Left renal pelvis (tissue), 4 donors: ENCODE data around the gene KLHDC7B. TPM values are rescaled to one million over a fixed set of nuclear protein-coding genes. Genes with fewer than 3 reads are reported as not detected.

Experiments used
- DNase-seq, 4 donors: peaks; one replicate each; pipeline ENCODE4 v3.0.0-alpha.2; 2013; ENCODE audit warnings: low read depth in 4 of 4, low spot score in 3 of 4
- polyA plus RNA-seq, 4 donors: library from polyadenylated mRNA; unstranded; fragments of 120-200 nt; gene quantifications; one replicate each; pipeline ENCODE4 v1.2.1, GENCODE V29; 2013; ENCODE audit not compliant: insufficient read length in 4 of 4

The KLHDC7B gene
- polyA plus RNA-seq, 4 donors, result 0.03 to 0.47 (median 0.32) TPM

DNA sequence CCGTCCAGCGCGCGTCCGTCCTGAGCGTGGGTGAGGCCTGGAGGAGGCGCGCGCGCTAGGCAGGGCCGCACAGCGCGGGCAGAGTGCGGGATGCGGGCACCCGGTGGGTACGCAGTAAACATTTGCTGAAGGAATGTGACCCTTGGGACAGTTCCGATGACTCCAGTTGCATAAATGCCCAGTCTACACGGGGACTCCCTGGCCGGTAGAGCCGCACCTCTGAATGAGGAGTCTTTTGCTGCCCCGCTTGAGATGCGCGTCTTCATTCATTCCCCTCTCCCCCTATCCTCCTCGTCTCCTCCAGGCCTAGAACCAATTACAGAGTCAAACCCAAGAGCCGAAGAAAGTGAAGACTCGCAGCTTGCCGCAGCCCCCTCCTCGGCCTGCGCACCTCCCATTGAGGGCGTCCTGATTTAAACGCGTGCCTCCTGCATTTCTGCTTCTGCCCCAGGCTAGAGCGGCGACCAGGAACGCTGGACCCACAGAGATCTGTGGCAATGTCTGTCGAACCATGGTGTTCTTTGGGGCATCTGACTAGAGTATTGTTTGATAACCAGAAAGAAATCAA, 37.7 kb downstream of the KLHDC7B start:
- DNase-seq, result no peak

GRCh38 chr22:50584106-50585096, 38.7 kb downstream of the KLHDC7B start:
- no peak for DNase-seq

GRCh38 chr22:50585238-50585637, 39.5 kb downstream of the KLHDC7B start:
- no peak for DNase-seq

GRCh38 chr22:50585781-50586180, 40.1 kb downstream of the KLHDC7B start:
- no peak for DNase-seq

GRCh38 chr22:50586416-50586815, 40.7 kb downstream of the KLHDC7B start:
- DNase-seq, result no peak

DNA sequence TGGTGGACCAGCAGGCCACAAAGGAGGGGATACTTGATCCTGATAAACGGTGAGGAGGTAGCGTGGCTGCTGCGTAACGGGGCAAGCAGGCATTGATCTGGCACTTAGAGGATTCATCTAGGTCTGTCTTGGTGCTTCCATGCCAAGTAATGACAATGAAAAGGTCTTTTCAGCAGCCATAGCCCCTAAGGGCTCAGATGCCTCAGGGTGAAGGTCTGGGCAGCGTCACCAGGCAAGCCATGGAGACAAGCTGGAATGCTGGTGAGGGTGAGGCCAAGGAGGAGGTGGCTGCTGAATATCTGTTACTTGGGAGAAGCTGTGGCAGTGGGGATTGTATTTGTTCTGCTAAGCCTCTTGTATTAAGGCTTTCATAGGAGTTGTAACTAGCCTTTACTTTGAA, 41.7 kb downstream of the KLHDC7B start:
- no peak for DNase-seq

DNA sequence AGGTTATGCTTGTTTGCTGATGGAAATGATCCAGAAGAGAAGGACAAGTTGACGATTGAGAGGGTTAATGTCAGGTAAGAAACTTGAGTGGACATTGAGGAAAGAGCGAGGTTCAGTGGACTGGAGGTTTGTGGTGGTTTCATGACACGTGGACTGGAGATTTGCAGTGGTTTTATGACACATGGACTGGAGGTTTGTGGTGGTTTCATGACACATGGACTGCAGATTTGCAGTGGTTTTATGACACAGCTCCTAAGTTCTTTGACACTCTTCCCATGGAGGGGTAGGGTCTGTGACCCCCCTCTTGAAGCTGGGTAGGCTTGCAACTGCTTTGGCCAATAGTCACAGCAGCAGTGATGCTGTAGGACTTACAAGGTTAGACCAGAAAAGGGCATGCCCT, 49.5 kb downstream of the KLHDC7B start:
- DNase-seq, result no peak

DNA sequence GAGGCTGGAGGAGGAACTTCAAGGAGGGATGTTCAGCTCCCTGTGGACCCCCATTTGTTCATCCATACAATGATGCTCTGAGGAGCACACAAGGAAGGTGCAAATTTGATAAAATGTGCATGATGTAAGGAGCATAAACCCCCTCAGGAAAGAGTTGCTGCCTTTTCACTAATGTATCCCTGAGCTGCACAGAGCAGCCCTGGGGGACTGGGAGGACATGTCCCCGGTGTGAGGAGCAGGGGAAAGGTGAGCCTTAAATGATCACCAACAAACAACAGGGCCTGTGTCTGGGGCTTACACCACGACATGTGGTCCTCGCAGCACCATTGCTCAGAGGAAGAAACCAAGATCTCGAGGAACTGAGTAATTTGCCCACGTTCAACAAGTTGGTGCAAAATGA, 51.4 kb downstream of the KLHDC7B start:
- no peak for DNase-seq

GRCh38 chr22:50599816-50600455, 54.2 kb downstream of the KLHDC7B start:
- no peak for DNase-seq

DNA sequence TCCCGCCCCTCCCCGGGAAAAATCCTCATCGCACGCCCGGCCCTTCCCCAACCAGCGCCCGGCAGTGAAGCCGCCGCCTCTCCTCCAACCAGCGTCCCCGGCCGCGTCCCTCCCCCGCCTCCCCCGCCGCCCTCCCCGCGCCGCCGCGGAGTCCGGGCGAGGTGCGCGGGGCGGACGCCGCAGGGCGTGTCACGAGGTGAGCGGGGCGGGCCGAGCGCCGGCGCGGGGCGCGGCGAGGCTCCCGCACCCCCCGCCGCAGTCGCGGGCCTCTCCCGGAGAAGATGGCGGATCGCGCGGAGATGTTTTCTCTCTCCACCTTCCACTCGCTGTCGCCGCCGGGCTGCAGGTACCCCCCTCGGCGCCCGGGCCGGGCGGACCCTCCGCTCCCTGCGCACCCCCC, 54.8 kb downstream of the KLHDC7B start, which contains the start of gene MAPK8IP2:
Gene MAPK8IP2 (plus strand): TSS at position 256 of the 400 bp plus-strand sequence. CDS start 26 bp downstream, at position 282.
- DNase-seq, result no peak

Other genes with a start within 250 kb of the KLHDC7B start
- gene PLXNB2, start 238.3 kb upstream of the KLHDC7B start, polyA plus RNA-seq, result 100 to 1,000 TPM; 126 to 249 (median 214) TPM
- gene DENND6B, start 218.9 kb upstream of the KLHDC7B start, polyA plus RNA-seq, result 10 to 100 TPM in 3 of 4 donors, 1 to 10 TPM in 1; 9.8 to 20.1 (median 14.9) TPM
- gene PPP6R2, start 202.6 kb upstream of the KLHDC7B start, polyA plus RNA-seq, result 10 to 100 TPM; 30.2 to 58.8 (median 35.4) TPM
- 10 to 100 TPM; 25.9 to 47.1 (median 34.9) TPM for gene SBF1, start 70.9 kb upstream of the KLHDC7B start, polyA plus RNA-seq
- 1 to 10 TPM in 3 of 4 donors, under 1 TPM in 1; 0.83 to 7.4 (median 3.9) TPM for gene ADM2, start 64.4 kb upstream of the KLHDC7B start, polyA plus RNA-seq
- 10 to 100 TPM in 1 of 4 donors, 1 to 10 TPM in 2, under 1 TPM in 1; 0.44 to 12.5 (median 6.1) TPM for gene MIOX, start 59.0 kb upstream of the KLHDC7B start, polyA plus RNA-seq
- gene LMF2, start 38.2 kb upstream of the KLHDC7B start, polyA plus RNA-seq, result 10 to 100 TPM; 34.7 to 68.3 (median 42.0) TPM
- gene NCAPH2, start 37.7 kb upstream of the KLHDC7B start, polyA plus RNA-seq, result 10 to 100 TPM; 39.7 to 54.3 (median 43.9) TPM
- 1 to 10 TPM in 2 of 4 donors, under 1 TPM in 1, not detected in 1; 0.83 to 7.6 (median 3.9) TPM for gene SCO2, start 20.3 kb upstream of the KLHDC7B start, polyA plus RNA-seq
- gene TYMP, start 15.9 kb upstream of the KLHDC7B start, polyA plus RNA-seq, result 1 to 10 TPM in 3 of 4 donors, under 1 TPM in 1; 0.83 to 4.3 (median 2.1) TPM
- gene SYCE3, start 17.0 kb downstream of the KLHDC7B start, polyA plus RNA-seq, result under 1 TPM in 1 of 4 donors, not detected in 3; 0.42 TPM
- gene CPT1B, start 32.5 kb downstream of the KLHDC7B start, polyA plus RNA-seq, result 10 to 100 TPM in 2 of 4 donors, 1 to 10 TPM in 2; 7.5 to 17.4 (median 10.2) TPM
- 10 to 100 TPM; 71.6 to 88.6 (median 81.1) TPM for gene CHKB, start 37.0 kb downstream of the KLHDC7B start, polyA plus RNA-seq
- 1 to 10 TPM in 2 of 4 donors, under 1 TPM in 2; 0.72 to 3.5 (median 0.93) TPM for gene MAPK8IP2, start 54.9 kb downstream of the KLHDC7B start, polyA plus RNA-seq
- 10 to 100 TPM in 3 of 4 donors, 1 to 10 TPM in 1; 6.3 to 26.6 (median 13.4) TPM for gene ARSA, start 82.3 kb downstream of the KLHDC7B start, polyA plus RNA-seq
- 10 to 100 TPM; 10.2 to 25.3 (median 13.4) TPM for gene SHANK3, start 126.9 kb downstream of the KLHDC7B start, polyA plus RNA-seq
- under 1 TPM; 0.52 to 0.76 (median 0.52) TPM for gene ACR, start 192.3 kb downstream of the KLHDC7B start, polyA plus RNA-seq
- gene RABL2B, start 237.7 kb downstream of the KLHDC7B start, polyA plus RNA-seq, result 10 to 100 TPM; 33.9 to 82.3 (median 54.0) TPM